HCT116 (cell line): Measurements from ENCODE around the gene ZNF12. TPM values are rescaled to one million over a fixed set of nuclear protein-coding genes. Genes with fewer than 3 reads are reported as not detected.

Experiments
- total RNA-seq: library from RNA; stranded (reverse); gene quantifications from one replicate; pipeline ENCODE4 v1.2.1, GENCODE V29; 2021; ENCODE audit not compliant: unreplicated experiment

The ZNF12 gene
- total RNA-seq, 1 experiment from 2014 or later = 19.0 TPM

Other genes starting within 250 kb of the ZNF12 start
- 123 TPM for gene KDELR2, start 222.8 kb downstream of the ZNF12 start, total RNA-seq
- 3.2 TPM for gene GRID2IP, start 155.5 kb downstream of the ZNF12 start, total RNA-seq
- gene ZDHHC4, start 129.5 kb downstream of the ZNF12 start, total RNA-seq = 59.3 TPM
- gene INTS15, start 116.9 kb downstream of the ZNF12 start, total RNA-seq = 24.3 TPM
- 0.05 TPM for gene ZNF853, start 91.3 kb downstream of the ZNF12 start, total RNA-seq
- gene ZNF316, start 69.6 kb downstream of the ZNF12 start, total RNA-seq = 25.0 TPM
- 0.37 TPM for gene RSPH10B2, start 47.2 kb upstream of the ZNF12 start, total RNA-seq
- 54.5 TPM for gene CCZ1B, start 119.3 kb upstream of the ZNF12 start, total RNA-seq